Activated CD8-positive, alpha-beta T cell treated with anti-CD3 and anti-CD28 coated beads, Interleukin-2, amount 10 ng/mL, durations not matched to agents 7 days and 5 days (primary cell): ENCODE measurements around the gene TGFB3. TPM values are rescaled to one million over a fixed set of nuclear protein-coding genes. Genes with fewer than 3 reads are reported as not detected.
"Not testable (repeated sequence)": the region's sequence is repeated elsewhere in the genome, so short reads cannot be mapped to it uniquely, and the experiment has no call there.

Experiments used
- ATAC-seq: fragments of 150-1000 bp; cut with Tn5 transposase; one replicate; pipeline ENCODE4 v1.10.0; 2021; ENCODE audit warnings: moderate library complexity
- CTCF ChIA-PET: fragments of 350-600 bp; sonication (Branson Sonifier 250); formaldehyde crosslinking; loops from one replicate; lab custom pipeline; 2021; ENCODE audit warnings: antibody characterized with exemption; lab: Charles Lee
- POLR2A ChIA-PET: fragments of 350-600 bp; sonication (Branson Sonifier 250); formaldehyde crosslinking; loops from one replicate; lab custom pipeline; 2021; ENCODE audit warnings: antibody characterized with exemption; lab: Charles Lee
- DNase-seq: peaks from one replicate; pipeline ENCODE4 v3.0.0-alpha.2; 2020
- H3K27ac Mint-ChIP-seq: one replicate; pipeline ENCODE4 v1.8.0; 2021; ENCODE audit warnings: mild to moderate bottlenecking, mixed read lengths
- H3K27me3 Mint-ChIP-seq: one replicate; pipeline ENCODE4 v1.8.0; 2021; ENCODE audit warnings: low read depth, mixed read lengths
- H3K36me3 Mint-ChIP-seq: one replicate; pipeline ENCODE4 v1.8.0; 2021; ENCODE audit warnings: low read depth, mixed read lengths
- H3K4me1 Mint-ChIP-seq: one replicate; pipeline ENCODE4 v1.8.0; 2021; ENCODE audit warnings: low read depth, mixed read lengths
- H3K4me3 Mint-ChIP-seq: one replicate; pipeline ENCODE4 v1.8.0; 2021; ENCODE audit warnings: mild to moderate bottlenecking, mixed read lengths
- H3K9me3 Mint-ChIP-seq: one replicate; pipeline ENCODE4 v1.8.0; 2022; ENCODE audit warnings: mixed read lengths; ENCODE audit not compliant: insufficient read depth
- total RNA-seq, 2 experiments: library from RNA; stranded (reverse); gene quantifications; one replicate each; pipeline ENCODE4 v1.2.3, GENCODE V29; 2021

The TGFB3 gene
- total RNA-seq, 2 experiments from 2014 or later, result 1.7 to 1.8 TPM

DNA sequence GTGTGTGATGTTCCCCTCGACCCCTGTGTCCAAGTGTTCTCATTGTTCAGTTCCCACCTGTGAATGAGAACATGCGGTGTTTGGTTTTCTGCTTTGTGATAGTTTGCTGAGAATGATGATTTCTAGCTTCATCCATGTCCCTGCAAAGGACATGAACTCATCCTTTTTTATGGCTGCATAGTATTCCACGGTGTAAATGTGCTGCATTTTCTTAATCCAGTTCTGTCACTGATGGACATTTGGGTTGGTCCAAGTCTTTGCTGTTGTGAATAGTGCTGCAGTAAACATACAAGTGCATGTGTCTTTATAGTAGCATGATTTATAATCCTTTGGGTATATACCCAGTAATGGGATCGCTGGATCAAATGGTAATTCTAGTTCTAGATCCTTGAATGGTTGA lies 61.4 kb downstream of the TGFB3 start:
- H3K27me3 Mint-ChIP-seq, H3K4me1 Mint-ChIP-seq, DNase-seq, H3K36me3 Mint-ChIP-seq, POLR2A ChIA-PET, H3K27ac Mint-ChIP-seq, CTCF ChIA-PET, H3K9me3 Mint-ChIP-seq, ATAC-seq, H3K4me3 Mint-ChIP-seq: not testable (repeated sequence)

- Mint-ChIP-seq H3K4me1 (no peaks in the 10 kb centered on the region), H3K27me3 (no peaks in the 10 kb centered on the region), H3K36me3 (no peaks in the 10 kb centered on the region), H3K9me3 (no peaks in the 10 kb centered on the region), H3K27ac (no peak overlapping the region), H3K4me3 (no peak overlapping the region)
- DNase-seq, result no peak
- ChIA-PET POLR2A (no interaction called here), CTCF (interaction anchor here (3.5 kb wide), 1 partner anchor 10 kb away, joined by 28 read pairs; no protein-coding TSS in a partner anchor)
- no peak for ATAC-seq
Measured at GRCh38 chr14:75917946-75918335, 63.9 kb downstream of the TGFB3 start.

GRCh38 chr14:75917322-75917945 lies 64.4 kb downstream of the TGFB3 start:
- ATAC-seq (no peak), DNase-seq (no peak)
- H3K9me3 Mint-ChIP-seq, result no peaks in the 10 kb centered on the region
- ChIA-PET CTCF (interaction anchor here (0.5 to 3.5 kb wide), 2 partner anchors 10 to 367 kb away, joined by 3 to 28 read pairs; no protein-coding TSS in a partner anchor), POLR2A (interaction anchor here (0.6 kb wide), 1 partner anchor 11 kb away, joined by 3 read pairs; no protein-coding TSS in a partner anchor)
- no peaks in the 10 kb centered on the region for H3K36me3 Mint-ChIP-seq
- H3K4me3 Mint-ChIP-seq, result no peak overlapping the region
- no peaks in the 10 kb centered on the region for H3K4me1 Mint-ChIP-seq
- H3K27ac Mint-ChIP-seq, result no peak overlapping the region
- H3K27me3 Mint-ChIP-seq, result no peaks in the 10 kb centered on the region

DNA sequence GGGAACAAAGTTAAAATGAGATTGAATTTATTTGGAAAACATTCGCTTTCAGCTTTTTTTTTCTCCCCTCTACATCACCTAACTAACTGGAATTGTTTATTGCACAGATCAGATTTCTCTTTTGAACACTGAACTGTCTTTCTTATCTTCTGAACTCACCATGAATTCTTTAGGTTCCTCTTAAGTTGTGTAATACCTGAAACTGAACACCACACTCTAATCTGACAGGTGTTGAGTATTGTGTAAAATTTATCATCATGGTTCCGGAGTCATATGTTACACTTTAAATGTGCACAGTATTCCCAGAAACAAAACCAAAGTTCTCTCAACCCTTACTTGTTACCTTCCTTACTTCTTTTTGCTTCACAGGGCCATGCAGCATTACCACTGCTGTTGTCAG lies 66.8 kb downstream of the TGFB3 start:
- CTCF ChIA-PET, result no interaction called here
- no peak for DNase-seq
- Mint-ChIP-seq H3K27ac (no peak overlapping the region), H3K4me1 (no peaks in the 10 kb centered on the region), H3K4me3 (no peak overlapping the region), H3K27me3 (no peaks in the 10 kb centered on the region), H3K9me3 (no peaks in the 10 kb centered on the region), H3K36me3 (no peaks in the 10 kb centered on the region)
- ATAC-seq, result no peak
- POLR2A ChIA-PET, result no interaction called here

DNA sequence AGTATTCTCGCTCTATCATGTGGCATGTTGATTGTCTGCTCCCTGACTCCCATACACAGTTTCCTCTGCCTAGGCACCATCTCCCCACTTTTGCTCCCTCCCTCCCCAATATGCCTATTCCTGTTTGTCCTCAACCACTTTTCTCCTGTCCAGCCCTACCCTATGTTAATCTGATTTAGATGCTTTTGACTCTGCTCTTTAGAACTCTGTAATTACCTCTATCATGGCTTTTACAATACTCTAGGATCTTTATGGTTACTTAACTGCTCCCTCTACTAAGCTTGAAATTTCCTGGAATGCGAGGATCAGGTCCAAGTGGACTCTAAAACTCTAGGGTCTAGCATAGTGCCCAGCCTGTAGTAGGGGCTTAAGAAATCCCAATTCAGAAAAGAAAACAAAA lies 68.6 kb downstream of the TGFB3 start:
- CTCF ChIA-PET, result interaction anchor here (1.4 kb wide), 1 partner anchor 70 kb away, joined by 6 read pairs; no protein-coding TSS in a partner anchor
- Mint-ChIP-seq H3K27ac (no peak overlapping the region), H3K9me3 (no peaks in the 10 kb centered on the region), H3K4me3 (no peak overlapping the region), H3K36me3 (no peaks in the 10 kb centered on the region), H3K4me1 (no peaks in the 10 kb centered on the region), H3K27me3 (no peaks in the 10 kb centered on the region)
- DNase-seq (no peak), ATAC-seq (no peak)
- POLR2A ChIA-PET, result interaction anchor here (0.6 kb wide), 1 partner anchor 399 kb away, joined by 5 read pairs; no protein-coding TSS in a partner anchor

GRCh38 chr14:75911883-75912282 lies 69.9 kb downstream of the TGFB3 start:
- CTCF ChIA-PET, result interaction anchor here (1.4 kb wide), 1 partner anchor 71 kb away, joined by 6 read pairs; no protein-coding TSS in a partner anchor
- H3K4me1 Mint-ChIP-seq, result no peaks in the 10 kb centered on the region
- POLR2A ChIA-PET, result no interaction called here
- H3K27me3 Mint-ChIP-seq, result no peaks in the 10 kb centered on the region
- H3K9me3 Mint-ChIP-seq, result no peaks in the 10 kb centered on the region
- ATAC-seq (no peak), DNase-seq (no peak)
- no peak overlapping the region for H3K27ac Mint-ChIP-seq
- no peaks in the 10 kb centered on the region for H3K36me3 Mint-ChIP-seq
- no peak overlapping the region for H3K4me3 Mint-ChIP-seq

- Mint-ChIP-seq H3K27ac (no peak overlapping the region), H3K27me3 (no peaks in the 10 kb centered on the region), H3K4me3 (no peak overlapping the region), H3K36me3 (no peaks in the 10 kb centered on the region), H3K9me3 (no peaks in the 10 kb centered on the region), H3K4me1 (no peaks in the 10 kb centered on the region)
- DNase-seq (no peak), ATAC-seq (no peak)
- ChIA-PET POLR2A (no interaction called here), CTCF (no interaction called here)
Measured at GRCh38 chr14:75910048-75910447, 71.7 kb downstream of the TGFB3 start.

GRCh38 chr14:75909630-75910029 lies 72.2 kb downstream of the TGFB3 start:
- no peak overlapping the region for H3K27ac Mint-ChIP-seq
- H3K36me3 Mint-ChIP-seq, result no peaks in the 10 kb centered on the region
- ChIA-PET POLR2A (no interaction called here), CTCF (interaction anchor here (6.8 kb wide), 1 partner anchor 71 kb away, joined by 183 read pairs; the partner anchor contains the start of genes IFT43 and TGFB3)
- DNase-seq, result no peak
- no peak for ATAC-seq
- no peaks in the 10 kb centered on the region for H3K27me3 Mint-ChIP-seq
- H3K4me1 Mint-ChIP-seq, result no peaks in the 10 kb centered on the region
- no peak overlapping the region for H3K4me3 Mint-ChIP-seq
- H3K9me3 Mint-ChIP-seq, result no peaks in the 10 kb centered on the region

Other genes with a start within 250 kb of the TGFB3 start
- 1 to 10 TPM; 5.3 to 5.9 TPM for gene IFT43, start 3.8 kb upstream of the TGFB3 start, total RNA-seq
- gene GPATCH2L, start 169.9 kb upstream of the TGFB3 start, total RNA-seq, result 10 to 100 TPM; 52.8 to 55.9 TPM